Fibroblast of gingiva (primary cell): ENCODE measurements around the gene C20orf204.

ENCODE experiments used
- DNase-seq: peaks from one replicate; pipeline ENCODE4 v3.0.0-alpha.2; 2011; ENCODE audit warnings: low read depth

The C20orf204 gene

DNA sequence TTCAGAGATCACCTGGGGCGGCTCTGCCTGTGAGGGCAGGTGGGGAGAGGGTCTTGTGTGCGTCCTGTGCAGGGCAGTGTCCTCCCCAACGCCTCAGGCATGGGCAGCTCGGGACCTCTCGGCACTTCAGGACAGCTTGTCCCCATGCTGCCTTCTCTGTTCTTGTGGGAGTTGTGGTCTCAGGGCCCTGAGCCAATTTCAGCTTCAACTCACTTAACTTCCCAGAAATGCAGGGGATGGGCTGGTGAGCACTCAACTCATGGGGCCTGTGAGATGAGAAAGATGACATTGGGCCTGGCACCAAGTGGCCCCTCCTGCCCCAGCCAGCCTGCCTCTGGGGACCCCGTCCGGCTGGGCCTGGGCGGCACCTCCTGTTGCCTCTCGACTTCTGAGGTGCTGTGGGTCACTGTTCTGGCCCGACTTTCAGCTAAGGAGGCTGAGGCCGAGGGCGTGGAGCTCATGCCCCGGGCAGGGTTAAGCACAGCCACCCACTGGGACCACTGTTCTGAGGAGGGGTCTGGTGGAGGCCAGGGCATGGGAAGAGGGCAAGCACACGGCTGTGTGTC lies 36.6 kb downstream of the C20orf204 start:
- no peak for DNase-seq

DNA sequence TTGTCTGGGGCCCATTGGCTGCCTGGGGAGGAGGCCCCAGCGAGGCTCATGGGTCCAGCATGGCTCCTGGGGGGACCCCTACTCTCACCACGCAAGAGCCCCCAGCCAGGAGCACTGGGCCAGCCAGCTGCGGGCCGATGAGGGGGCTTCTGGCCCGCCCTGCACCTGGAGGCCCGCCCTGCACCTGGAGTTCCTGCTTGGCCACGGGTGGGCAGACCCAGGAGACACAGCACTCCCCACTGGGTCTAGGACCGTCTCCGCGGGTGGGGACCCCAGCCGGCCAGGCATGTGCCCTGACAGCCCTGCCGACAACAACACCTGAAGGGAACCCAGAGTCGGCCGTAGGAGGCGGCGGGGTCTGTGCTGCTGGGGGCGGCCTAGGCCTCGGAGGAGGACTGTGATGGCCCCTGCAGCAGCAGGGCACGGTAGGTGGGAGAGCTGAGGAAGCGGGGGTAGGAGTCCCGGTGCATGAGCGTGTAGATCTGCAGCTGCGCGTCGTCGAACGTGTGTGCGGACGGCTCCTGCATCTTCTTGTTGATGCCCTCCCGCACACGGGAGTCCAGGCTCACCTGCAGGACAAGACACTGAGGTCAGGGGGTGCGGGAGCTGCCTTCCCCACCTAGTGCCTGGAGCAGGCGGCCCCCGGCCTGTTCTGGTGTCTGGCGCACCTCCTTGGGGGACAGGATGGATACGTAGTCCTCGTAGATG lies 37.6 kb downstream of the C20orf204 start:
- DNase-seq: no peak

DNA sequence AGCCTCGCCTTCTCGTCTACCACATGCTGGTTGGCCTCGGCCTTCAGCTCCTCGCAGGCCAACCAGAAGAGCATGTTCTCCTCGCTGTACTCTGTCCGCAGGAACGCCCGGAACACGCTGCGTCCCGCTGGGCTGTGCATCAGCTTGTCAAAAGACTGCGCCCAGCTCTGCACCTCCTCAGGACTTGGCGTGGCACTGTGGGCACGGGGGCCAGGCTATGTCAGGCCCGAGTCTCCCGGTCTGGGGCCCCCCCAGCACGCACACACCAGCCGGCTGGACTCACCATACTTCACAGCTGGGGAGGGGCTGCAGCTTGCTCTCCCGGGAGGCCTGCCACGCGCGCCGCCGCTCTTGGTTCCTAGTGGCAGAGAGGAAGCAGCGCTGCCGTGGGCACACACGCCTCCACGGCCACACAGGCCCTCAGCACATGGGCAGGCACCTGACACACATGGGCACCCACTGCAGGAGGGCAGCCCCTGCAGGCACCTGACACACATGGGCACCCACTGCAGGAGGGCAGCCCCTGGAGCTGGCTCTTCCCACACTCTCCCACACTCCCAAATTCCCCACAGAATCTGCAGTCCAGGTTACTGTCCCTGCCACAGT lies 38.3 kb downstream of the C20orf204 start:
- no peak for DNase-seq

DNA sequence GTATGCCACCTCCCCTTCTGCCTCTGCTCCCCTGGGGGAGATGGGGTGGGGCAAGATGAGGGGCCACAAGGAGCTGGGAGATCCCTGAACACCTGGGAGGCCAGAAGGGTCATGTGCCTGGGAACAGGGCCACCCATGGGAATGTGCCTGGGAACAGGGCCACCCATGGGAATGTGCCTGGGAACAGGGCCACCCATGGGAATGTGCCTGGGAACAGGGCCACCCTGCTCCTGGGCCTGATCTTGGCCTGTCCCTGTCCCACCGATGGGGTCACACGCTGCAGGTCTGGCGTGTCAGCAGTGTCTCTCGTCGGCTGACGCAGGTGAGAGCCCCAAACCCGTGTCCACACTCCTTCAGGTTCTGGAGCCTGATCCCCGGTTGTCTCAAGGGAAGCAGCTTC lies 39.0 kb downstream of the C20orf204 start:
- no peak for DNase-seq

DNA sequence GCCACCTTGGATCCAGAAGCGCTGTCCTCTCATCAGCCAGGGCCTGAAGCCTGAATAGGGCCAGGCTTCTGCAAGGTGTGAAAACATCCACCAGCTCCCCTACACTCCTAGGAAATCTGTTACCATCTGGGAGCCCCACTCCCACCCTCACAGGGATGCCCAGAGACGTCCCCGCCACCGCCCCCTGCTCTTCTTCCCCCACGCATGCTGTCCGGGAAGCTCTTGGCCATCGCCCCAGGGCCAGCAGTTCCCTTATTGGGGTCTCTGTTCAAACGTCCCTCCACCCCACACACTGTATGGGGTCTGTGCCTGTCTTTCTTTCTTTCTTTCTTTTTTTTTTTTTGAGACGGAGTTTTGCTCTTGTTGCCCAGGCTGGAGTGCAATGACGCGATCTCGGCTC lies 39.6 kb downstream of the C20orf204 start:
- DNase-seq: no peak

DNA sequence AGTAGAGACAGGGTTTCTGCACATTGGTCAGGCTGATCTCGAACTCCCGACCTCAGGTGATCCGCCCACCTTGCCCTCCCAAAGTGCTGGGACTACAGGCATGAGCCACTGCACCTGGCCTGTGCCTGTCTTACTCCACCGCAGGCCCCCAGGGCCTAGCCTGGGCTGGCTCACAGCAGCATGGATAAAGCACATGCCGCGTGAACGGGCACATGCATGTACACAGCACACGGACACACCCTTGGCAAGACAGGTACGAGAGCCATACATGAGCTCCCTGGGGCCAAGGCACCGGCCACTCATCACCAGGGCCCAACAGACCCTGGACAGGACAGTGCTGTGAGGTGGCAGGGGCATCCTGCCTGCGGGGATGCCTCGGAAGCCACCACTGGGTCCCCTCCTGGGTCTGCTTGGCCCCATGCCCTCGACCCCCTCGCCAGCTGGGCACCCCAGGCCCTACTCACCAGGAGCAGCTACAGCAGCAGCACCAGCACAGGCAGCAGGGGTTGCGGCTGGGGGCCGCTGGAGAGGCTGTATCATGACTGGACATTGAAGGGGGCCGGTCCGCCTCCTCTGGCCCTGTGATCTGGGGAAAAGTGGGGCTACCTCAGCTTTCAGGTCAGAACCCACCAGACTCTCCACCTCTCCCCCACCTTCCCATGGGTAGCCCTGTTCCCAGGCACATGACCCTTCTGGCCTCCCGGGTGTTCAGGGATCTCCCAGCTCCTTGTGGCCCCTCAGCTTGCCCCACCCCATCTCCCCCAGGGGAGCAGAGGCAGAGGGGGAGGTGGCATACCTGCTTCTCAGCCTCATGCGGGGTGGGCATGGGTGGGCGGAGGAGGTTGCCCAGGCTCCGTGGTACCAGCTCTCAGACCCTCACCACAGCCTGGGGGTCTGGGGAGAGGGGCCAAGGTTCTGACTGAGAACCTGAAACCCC lies 40.3 kb downstream of the C20orf204 start:
- no peak for DNase-seq

DNA sequence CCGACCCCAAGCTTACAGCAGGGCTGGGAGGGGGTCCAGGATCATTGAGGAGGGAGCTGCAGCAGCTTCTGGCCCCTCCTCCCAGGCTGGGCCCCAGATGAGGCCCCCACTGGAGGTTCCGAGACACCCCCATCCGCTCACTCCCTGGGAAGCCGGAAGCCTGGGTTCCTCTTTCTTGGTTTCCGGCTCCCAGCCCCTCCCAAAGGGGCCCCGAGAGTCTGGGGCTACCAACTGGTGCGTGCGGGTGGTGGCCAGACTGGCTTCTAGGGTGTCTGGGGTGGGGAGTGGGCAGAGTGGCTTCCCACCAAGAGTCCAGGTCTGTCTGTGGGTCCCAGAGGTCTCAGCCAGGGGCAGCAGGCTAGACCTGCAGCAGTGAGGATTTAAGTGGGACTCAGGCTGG lies 41.1 kb downstream of the C20orf204 start:
- no peak for DNase-seq

DNA sequence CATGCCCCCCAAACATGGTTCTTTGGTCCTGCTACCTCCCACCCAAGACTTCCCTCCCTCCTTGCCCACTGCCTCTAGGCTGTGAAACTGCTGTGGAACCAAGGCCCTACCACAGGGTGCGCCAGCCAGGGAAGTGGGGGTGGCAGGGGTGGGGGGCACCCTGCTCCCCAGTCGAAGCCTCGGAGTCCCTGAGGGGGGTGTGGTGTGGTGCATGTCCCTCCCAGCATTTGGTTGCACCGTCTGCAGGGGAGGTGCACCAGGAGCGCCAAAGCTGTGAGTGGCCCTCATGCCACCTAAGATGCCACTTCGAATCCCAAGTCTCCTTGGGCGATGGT lies 41.5 kb downstream of the C20orf204 start:
- no peak for DNase-seq

DNA sequence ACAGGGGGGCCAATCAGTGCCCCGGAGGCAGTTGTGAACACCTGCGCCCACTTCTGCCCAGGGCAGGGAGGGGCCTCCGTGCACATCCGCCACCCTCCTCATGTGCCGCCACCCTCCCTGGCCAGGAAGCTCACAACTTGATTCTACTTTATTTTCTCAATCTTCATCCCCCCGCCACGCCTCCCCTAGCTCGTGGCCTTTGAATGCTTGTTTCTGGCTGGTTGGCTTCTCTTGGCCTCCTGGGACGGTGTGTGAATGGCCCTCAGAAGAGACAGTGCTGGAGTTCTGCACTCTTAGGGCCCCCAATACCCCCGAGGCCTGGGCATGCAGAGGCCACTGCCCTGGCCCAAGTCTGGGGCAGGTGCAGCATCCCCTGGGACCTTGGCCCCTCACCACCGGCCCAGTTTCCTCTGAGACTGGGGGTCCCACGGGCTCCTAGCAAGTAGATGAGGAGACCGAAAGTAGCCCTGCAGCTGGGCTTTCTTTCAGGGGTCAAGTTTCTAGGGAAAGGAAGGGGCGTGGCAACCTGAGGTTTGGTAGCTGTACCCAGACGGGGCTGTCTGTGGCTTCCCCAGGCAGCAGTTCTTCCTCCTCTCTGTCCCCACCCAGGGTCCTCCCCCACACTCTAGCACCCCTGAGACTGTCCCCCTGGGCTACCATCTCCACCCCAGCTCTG lies 42.0 kb downstream of the C20orf204 start:
- DNase-seq: no peak

DNA sequence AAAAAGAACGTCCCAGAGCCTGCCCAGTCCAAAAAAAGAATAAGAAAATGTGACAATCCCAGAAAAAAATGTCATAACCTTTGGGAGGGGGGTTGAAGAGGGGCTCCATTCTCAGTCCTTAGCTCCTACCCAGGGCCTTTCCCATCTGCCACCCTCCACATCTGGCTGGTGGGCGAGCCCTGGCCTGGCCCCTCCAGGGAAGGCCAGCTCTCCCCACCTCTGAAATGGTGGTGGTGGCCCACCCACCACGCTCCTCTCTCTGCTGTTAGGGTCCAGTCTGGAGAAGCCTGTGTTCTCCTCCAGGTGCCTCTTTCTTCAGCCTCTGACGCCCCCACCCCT lies 42.9 kb downstream of the C20orf204 start:
- no peak for DNase-seq

DNA sequence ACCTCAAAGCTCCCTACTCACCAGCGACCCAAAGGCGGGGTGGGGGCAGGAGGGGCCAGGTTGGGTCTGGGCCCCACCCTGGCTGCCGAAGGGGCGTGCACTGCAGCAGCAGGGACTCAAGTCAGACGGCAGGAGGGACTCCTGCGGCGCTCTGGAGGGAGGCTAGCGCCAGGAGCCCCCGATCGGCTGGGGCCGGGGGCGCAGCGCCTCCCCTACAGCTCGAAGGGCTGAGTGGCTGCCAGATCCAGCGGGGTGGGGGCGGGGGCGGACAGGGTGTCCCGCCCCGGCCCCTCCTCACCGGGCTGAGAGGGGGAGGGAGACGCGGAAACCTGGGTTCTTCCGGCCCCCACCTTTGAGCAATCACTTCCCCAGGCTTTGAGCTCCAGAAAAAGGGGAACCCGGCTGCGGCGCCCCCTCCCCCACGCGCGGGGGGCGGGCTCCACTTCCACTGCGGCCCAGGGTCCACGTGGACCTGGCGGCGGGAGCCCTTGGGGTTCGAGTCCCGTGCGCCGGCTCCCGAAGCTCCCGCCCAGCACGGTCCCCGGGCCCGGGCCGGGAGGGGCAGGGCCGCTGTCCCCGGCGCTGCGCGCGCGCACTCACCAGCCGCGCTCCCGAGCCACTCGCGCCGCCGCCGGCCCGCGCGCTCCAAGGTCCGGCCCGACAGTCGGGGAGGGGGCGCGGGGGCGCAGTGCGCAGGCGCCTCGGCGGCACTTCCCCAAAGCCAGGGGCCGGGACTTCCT lies 43.5 kb downstream of the C20orf204 start, which contains the start of gene RGS19:
Gene RGS19 (minus strand): TSS at position 246 of the 740 bp plus-strand sequence. CDS start 2,632 bp downstream, outside the sequence.
- DNase-seq: peak; percentile 74

DNA sequence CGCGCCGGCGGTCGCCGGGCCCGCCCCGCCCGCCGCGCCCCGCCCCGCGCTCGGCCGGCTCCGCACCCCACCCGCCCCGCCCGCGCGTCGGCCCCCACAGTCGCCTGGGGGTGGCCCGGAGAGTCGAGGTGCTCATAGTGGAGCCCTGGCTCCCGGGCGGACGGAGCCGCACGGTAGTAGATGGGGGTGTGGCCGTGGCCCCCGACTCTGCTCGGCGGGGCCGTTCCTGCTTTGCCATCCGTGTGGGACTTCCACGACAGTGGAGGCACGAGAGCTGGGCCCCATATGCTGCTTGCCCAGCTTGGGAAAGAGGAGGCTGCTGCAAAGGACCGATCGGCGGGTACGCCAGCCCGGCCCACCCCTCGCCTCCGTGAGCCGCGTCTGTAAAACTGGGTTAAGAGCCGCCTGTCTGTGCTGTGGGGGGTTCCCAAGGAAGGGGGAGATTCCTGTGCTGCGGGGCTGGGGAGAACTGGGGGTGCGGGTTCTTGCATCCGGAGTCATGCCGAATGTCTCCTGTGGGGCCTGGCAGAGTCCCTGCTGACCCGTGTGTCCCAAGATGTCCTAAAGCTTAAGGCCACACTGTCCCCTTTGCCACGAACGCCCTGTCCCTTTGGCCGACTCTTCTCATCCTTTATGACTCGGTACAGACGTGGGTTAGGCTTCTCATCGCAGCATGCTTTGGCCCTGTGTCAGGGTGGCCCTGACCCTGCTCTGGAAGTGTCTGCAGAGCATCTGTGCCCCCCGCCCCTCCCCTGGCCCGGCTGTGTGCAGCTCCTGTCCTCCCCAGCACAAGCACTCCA lies 44.2 kb downstream of the C20orf204 start, which contains the start of gene OPRL1:
Gene OPRL1 (plus strand): TSS at position 70 of the 800 bp plus-strand sequence. CDS start 12,639 bp downstream, outside the sequence.
- no peak for DNase-seq

DNA sequence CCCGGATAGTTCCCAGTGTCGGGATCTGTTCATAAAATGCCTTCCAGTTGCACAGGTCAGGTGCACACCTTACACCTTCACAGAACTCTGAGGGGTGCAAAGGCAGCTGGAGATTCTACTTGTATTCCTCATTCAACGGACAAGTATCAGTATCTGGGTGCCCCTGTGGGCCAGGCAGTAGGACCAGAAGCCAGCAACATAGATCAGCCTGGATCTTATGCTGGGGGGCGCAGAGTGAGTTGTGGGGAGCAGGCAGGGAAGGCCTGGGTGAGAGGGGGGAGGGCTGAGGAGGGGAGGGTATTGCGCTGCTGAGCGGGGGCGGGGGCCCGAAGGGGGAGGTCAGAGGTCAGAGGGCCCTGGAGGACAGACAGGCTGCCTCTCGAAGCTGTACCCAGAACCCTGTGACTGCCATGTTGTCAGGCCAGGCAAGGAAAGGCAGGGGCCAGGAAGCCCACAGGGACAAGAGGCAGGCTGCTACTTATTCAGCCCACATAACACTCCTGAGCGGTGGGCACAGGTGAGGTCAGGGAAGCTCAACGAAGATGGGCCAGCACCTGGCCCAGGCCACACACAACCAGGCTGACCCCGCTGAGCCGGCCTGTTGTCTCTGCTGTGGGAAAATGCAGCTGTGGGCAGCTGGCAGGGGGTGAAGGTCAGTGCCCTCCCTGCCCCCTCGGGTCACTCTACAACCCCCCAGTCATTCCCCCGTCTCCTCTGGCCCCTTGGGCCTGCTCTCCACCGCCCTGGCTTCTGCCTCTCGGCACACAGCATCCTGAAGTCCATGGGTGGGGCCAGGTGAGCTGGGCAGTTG lies 45.0 kb downstream of the C20orf204 start:
- no peak for DNase-seq

DNA sequence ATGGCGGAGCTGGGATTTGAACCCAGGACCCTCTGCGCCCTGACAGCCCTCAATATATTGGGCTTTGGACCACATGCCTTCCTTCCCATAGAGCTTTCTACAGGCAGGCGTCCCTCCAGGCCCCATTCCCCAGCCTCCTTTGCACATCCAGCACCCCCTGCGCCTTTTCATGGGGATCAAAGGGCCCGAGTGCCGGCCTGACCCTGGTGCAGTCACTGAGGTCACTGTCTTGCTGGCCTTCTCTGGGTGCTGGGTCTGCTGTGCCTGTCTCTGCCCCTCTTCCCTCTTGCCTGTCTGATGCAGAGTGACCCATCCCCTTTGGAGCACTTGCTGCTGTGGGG lies 45.6 kb downstream of the C20orf204 start:
- DNase-seq: no peak

DNA sequence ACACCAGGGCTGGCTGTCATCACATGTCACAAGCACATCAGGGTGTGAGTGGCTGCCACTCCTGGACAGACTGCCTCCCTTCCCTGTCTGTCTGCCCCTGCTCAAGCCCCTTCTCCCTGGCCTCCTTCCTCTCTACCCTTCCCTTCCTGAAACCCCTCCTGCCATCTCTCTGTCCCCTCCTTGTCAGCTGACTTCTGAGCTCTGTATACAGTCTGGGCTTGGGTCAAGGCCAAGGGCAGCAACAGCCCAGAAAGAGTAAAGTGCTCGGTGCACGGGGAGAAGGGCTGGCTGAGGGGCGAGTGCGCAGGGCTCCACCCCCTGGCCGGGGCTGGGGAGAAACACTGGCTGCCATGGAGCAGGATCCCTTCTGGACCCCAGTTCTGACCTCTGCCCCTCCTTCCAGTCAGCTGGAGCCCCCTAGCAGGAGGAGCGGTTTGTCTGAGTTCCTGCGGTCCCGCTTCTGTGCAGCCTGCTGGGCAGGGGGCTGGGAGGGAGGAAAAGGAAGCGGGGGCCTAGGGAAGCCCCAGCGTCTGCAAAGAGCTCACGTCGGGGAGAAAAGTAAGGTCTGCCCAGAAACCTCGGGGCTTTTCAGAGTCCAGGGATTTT lies 46.2 kb downstream of the C20orf204 start:
- no peak for DNase-seq

DNA sequence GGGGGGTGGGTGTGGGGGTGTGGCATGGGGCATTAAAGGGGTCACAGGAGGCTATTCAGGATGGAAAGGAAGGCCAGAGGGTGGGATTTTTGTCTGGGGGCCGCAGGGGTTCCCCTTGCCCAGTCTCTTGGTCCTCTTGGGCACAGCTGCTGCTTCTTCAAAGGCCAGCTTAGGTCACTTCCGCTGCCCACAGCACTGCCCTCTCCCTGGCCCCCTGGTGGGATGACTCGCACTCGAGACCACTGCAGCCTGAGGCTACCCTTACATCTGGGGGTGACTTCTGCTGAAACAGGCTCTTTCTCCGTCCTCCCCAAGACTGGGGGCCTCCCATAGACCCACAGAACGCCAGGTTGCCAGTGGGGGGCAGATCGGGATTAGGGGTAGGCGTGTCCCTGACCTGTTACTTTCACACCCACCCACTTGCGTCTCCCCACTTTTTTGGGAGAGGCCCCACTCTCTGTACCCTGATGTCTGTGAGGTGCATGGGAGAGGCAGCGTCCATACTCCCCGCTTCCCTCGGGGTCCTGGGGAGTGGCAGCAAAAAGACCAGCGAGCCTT lies 46.9 kb downstream of the C20orf204 start:
- no peak for DNase-seq

DNA sequence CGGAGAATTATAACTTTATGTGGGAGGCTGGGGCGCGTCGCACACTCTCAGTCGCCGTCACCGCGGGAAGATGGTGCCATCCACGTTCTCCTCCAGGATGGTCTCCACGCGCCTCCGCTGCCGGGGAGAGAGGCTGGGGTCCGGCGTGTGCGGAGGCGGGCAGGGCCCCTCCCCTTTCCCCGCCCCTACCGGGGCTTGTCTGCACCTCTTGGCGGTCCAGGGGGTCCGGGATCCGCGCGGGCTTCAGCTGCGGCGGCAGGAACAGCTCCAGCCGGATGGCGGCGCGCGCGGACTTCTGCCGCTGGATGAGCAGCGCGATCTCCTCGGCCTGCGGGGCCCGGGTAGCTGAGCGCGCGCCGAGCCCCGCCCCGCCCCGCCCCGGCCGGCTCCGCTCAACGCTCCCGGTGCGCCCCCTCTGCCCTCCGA lies 47.4 kb downstream of the C20orf204 start:
- DNase-seq: peak; percentile 68

DNA sequence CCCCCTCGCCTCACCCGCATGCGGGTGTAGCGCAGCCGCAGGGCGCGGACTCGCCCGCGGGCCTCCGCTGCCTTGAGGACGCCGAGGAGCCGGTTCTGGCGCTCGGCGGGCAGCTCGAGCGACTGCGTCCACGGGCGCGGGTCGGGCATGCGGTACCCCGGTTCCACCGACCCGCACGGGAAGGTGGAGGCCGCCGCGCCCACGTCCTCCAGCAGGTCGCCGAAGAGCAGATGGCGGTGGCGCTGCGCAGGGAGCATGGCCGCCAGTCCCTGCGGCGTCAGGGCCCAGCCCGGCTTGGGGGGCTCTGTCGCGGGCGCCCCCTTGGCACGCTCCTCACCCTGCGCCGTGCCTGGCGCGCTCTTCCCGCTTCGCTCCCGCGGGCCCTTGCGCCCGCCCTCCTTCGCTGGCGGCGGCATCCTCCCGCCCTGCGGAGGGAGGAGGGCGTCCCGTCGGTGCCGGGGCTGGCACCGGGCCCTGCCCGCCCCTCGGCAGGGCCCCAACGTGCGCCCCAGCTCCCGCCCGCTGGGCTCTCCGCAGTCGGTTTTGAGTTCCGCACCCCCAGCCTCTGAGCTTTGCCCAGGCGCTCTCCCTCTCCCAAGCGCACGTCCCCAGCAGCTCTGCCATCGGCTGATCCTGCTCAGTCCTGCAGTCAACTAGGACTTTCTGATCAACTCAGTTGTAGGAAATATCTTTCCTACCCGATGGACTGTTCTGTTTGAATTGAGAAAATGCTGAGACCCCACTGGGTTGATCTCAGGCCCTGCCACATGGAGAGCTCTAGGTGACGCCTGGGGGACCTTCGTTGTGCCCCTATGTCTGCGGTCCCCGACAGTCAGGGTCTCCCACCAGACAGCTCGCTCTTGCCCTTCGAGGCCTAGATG lies 48.1 kb downstream of the C20orf204 start, which contains the start of gene LKAAEAR1:
Gene LKAAEAR1 (minus strand): TSS at position 595 of the 881 bp plus-strand sequence. CDS start 179 bp downstream, at position 416.
- DNase-seq: no peak
